Naive B cell (primary cell): ENCODE data around the gene YBX1. TPM values are rescaled to one million over a fixed set of nuclear protein-coding genes. Genes with fewer than 3 reads are reported as not detected.
"Not testable (repeated sequence)": the region's sequence is repeated elsewhere in the genome, so short reads cannot be mapped to it uniquely, and the experiment has no call there.

Experiments
- ATAC-seq, 2 donors: fragments of 150-1000 bp; cut with Tn5 transposase; 2 replicates each; pipeline ENCODE4 v1.10.0; 2021; ENCODE audit warnings: low read depth in 2 of 2, mild to moderate bottlenecking in 2 of 2, moderate library complexity in 2 of 2
- DNase-seq: peaks from one replicate; pipeline ENCODE4 v3.0.0; 2022
- H3K27ac Mint-ChIP-seq, 6 donors: one replicate each; pipeline ENCODE4 v1.8.0; 2020 to 2022; ENCODE audit warnings: mild to moderate bottlenecking in 6 of 6, mixed read lengths in 6 of 6, moderate library complexity in 5 of 6, inconsistent platforms in 2 of 6
- H3K27me3 Mint-ChIP-seq, 3 donors: one replicate each; pipeline ENCODE4 v1.8.0; 2021 to 2022; ENCODE audit warnings: mixed read lengths in 3 of 3, mild to moderate bottlenecking in 1 of 3
- H3K36me3 Mint-ChIP-seq, 2 donors: one replicate each; pipeline ENCODE4 v1.8.0; 2020 to 2022; ENCODE audit warnings: mixed read lengths in 2 of 2, inconsistent platforms in 1 of 2, mild to moderate bottlenecking in 1 of 2
- H3K4me1 Mint-ChIP-seq, 3 donors: one replicate each; pipeline ENCODE4 v1.8.0; 2020 to 2022; ENCODE audit warnings: mixed read lengths in 3 of 3, inconsistent platforms in 1 of 3, mild to moderate bottlenecking in 1 of 3, moderate library complexity in 1 of 3
- H3K4me3 Mint-ChIP-seq, 8 donors: one replicate each; pipeline ENCODE4 v1.8.0; 2020 to 2022; ENCODE audit warnings: mild to moderate bottlenecking in 8 of 8, mixed read lengths in 8 of 8, moderate library complexity in 8 of 8, inconsistent platforms in 2 of 8
- H3K9me3 Mint-ChIP-seq, 7 donors: one replicate each; pipeline ENCODE4 v1.8.0; 2020 to 2022; ENCODE audit warnings: mixed read lengths in 7 of 7, mild to moderate bottlenecking in 5 of 7, inconsistent platforms in 2 of 7, moderate library complexity in 1 of 7
- polyA plus RNA-seq, 6 donors: library from polyadenylated mRNA; unstranded; fragments of 300-500 nt; fragmentation: Illumina TruSeq; gene quantifications; one replicate each; pipeline ENCODE4 v1.2.3, GENCODE V29; 2021; ENCODE audit warnings: low read depth in 6 of 6

YBX1 gene
- polyA plus RNA-seq, 6 donors from 2014 or later: 88.9 to 117 (median 110) TPM

GRCh38 chr1:42692911-42693310 is 10.7 kb downstream of the YBX1 start:
- Mint-ChIP-seq H3K36me3 (peaks cover 8 to 19% of the 10 kb centered on the region in 2 donors), H3K4me1 (peaks cover 42 to 60% (median 58%) of the 10 kb centered on the region in 3 donors), H3K27me3 (no peaks in the 10 kb centered on the region), H3K4me3 (no peak overlapping the region), H3K9me3 (no peaks in the 10 kb centered on the region), H3K27ac (peak overlapping the region in 5 of 6 donors; percentile 3 to 77 (median 62))
- DNase-seq (no peak), ATAC-seq (no peak)

GRCh38 chr1:42698081-42698813 is 16.0 kb downstream of the YBX1 start:
- DNase-seq: no peak
- Mint-ChIP-seq H3K4me3 (no peak overlapping the region), H3K9me3 (no peaks in the 10 kb centered on the region), H3K27ac (peak overlapping the region in 3 of 6 donors; percentile 10 to 72 (median 44)), H3K4me1 (peaks cover 8 to 34% (median 20%) of the 10 kb centered on the region in 3 donors), H3K36me3 (peaks cover 27 to 34% of the 10 kb centered on the region in 2 donors), H3K27me3 (no peaks in the 10 kb centered on the region)
- no peak for ATAC-seq

- ATAC-seq (no peak), DNase-seq (no peak)
- H3K36me3 Mint-ChIP-seq: peaks cover 44 to 45% of the 10 kb centered on the region in 2 donors
- H3K4me1 Mint-ChIP-seq: peaks cover 2 to 26% (median 18%) of the 10 kb centered on the region in 3 donors
- no peaks in the 10 kb centered on the region for H3K9me3 Mint-ChIP-seq
- H3K27me3 Mint-ChIP-seq: no peaks in the 10 kb centered on the region
- peak overlapping the region in 3 of 6 donors; percentile 52 to 78 (median 72) for H3K27ac Mint-ChIP-seq
- no peak overlapping the region for H3K4me3 Mint-ChIP-seq
Observed at GRCh38 chr1:42700006-42700405, 17.8 kb downstream of the YBX1 start.

GRCh38 chr1:42703888-42704464 is 21.8 kb downstream of the YBX1 start:
- ATAC-seq (no peak), DNase-seq (no peak)
- H3K9me3 Mint-ChIP-seq: peaks cover 0 to 8% (median 0%) of the 10 kb centered on the region in 7 donors
- peak overlapping the region in 1 of 8 donors; percentile 34 for H3K4me3 Mint-ChIP-seq
- peaks cover 3 to 8% (median 7%) of the 10 kb centered on the region in 3 donors for H3K4me1 Mint-ChIP-seq
- peak overlapping the region in 5 of 6 donors; percentile 15 to 75 (median 48) for H3K27ac Mint-ChIP-seq
- no peaks in the 10 kb centered on the region for H3K27me3 Mint-ChIP-seq
- peaks cover 42 to 43% of the 10 kb centered on the region in 2 donors for H3K36me3 Mint-ChIP-seq

GRCh38 chr1:42712808-42713207 is 30.6 kb downstream of the YBX1 start:
- DNase-seq, ATAC-seq, H3K4me3 Mint-ChIP-seq, H3K27me3 Mint-ChIP-seq: not testable (repeated sequence)
- Mint-ChIP-seq H3K4me1 (peaks cover 8 to 19% (median 14%) of the 10 kb centered on the region in 3 donors), H3K27ac (peak overlapping the region in 5 of 6 donors; percentile 22 to 69 (median 46)), H3K9me3 (peaks cover 9 to 35% (median 28%) of the 10 kb centered on the region in 7 donors), H3K36me3 (peaks cover 52 to 63% of the 10 kb centered on the region in 2 donors)

- H3K36me3 Mint-ChIP-seq: peaks cover 48 to 68% of the 10 kb centered on the region in 2 donors
- DNase-seq (no peak), ATAC-seq (no peak)
- peaks cover 9 to 35% (median 26%) of the 10 kb centered on the region in 7 donors for H3K9me3 Mint-ChIP-seq
- H3K4me3 Mint-ChIP-seq: no peak overlapping the region
- H3K27ac Mint-ChIP-seq: peak overlapping the region in 4 of 6 donors; percentile 20 to 82 (median 52)
- H3K4me1 Mint-ChIP-seq: peaks cover 8 to 20% (median 12%) of the 10 kb centered on the region in 3 donors
- no peaks in the 10 kb centered on the region for H3K27me3 Mint-ChIP-seq
Observed at GRCh38 chr1:42713293-42713692, 31.1 kb downstream of the YBX1 start.

GRCh38 chr1:42714441-42714840 is 32.2 kb downstream of the YBX1 start:
- peaks cover 8 to 23% (median 11%) of the 10 kb centered on the region in 3 donors for H3K4me1 Mint-ChIP-seq
- peaks cover 45 to 73% of the 10 kb centered on the region in 2 donors for H3K36me3 Mint-ChIP-seq
- ATAC-seq, H3K27me3 Mint-ChIP-seq, H3K4me3 Mint-ChIP-seq, H3K27ac Mint-ChIP-seq, DNase-seq: not testable (repeated sequence)
- peaks cover 9 to 35% (median 26%) of the 10 kb centered on the region in 7 donors for H3K9me3 Mint-ChIP-seq

- Mint-ChIP-seq H3K27ac (no peak overlapping the region), H3K36me3 (peaks cover 8 to 27% of the 10 kb centered on the region in 2 donors), H3K27me3 (no peaks in the 10 kb centered on the region), H3K4me1 (peaks cover 0 to 16% (median 0%) of the 10 kb centered on the region in 3 donors), H3K4me3 (no peak overlapping the region), H3K9me3 (peaks cover 0 to 5% (median 0%) of the 10 kb centered on the region in 7 donors)
- no peak for DNase-seq
- no peak for ATAC-seq
Observed at GRCh38 chr1:42720868-42721267, 38.6 kb downstream of the YBX1 start.

- Mint-ChIP-seq H3K36me3 (peaks cover 7 to 17% of the 10 kb centered on the region in 2 donors), H3K27ac (peak overlapping the region in 1 of 6 donors; percentile 60), H3K4me3 (no peak overlapping the region), H3K27me3 (no peaks in the 10 kb centered on the region), H3K9me3 (no peaks in the 10 kb centered on the region), H3K4me1 (peaks cover 0 to 10% (median 0%) of the 10 kb centered on the region in 3 donors)
- ATAC-seq (no peak), DNase-seq (no peak)
Observed at GRCh38 chr1:42721926-42722325, 39.7 kb downstream of the YBX1 start.

GRCh38 chr1:42722403-42722802 is 40.2 kb downstream of the YBX1 start:
- not testable (repeated sequence) for H3K4me3 Mint-ChIP-seq, DNase-seq, H3K27ac Mint-ChIP-seq, ATAC-seq, H3K4me1 Mint-ChIP-seq, H3K27me3 Mint-ChIP-seq, H3K9me3 Mint-ChIP-seq
- H3K36me3 Mint-ChIP-seq: peaks cover 3 to 13% of the 10 kb centered on the region in 2 donors

GRCh38 chr1:42723511-42723910 is 41.3 kb downstream of the YBX1 start:
- Mint-ChIP-seq H3K27me3 (no peaks in the 10 kb centered on the region), H3K9me3 (no peaks in the 10 kb centered on the region), H3K4me1 (peaks cover 0 to under 1% (median 0%) of the 10 kb centered on the region in 3 donors), H3K27ac (no peak overlapping the region), H3K36me3 (peaks cover 0 to 3% of the 10 kb centered on the region in 2 donors), H3K4me3 (no peak overlapping the region)
- DNase-seq: no peak
- no peak for ATAC-seq

- not testable (repeated sequence) for H3K9me3 Mint-ChIP-seq, H3K4me1 Mint-ChIP-seq, H3K4me3 Mint-ChIP-seq, H3K36me3 Mint-ChIP-seq, H3K27me3 Mint-ChIP-seq, DNase-seq, ATAC-seq
- peak overlapping the region in 1 of 6 donors; percentile 54 for H3K27ac Mint-ChIP-seq
Observed at GRCh38 chr1:42725820-42726219, 43.6 kb downstream of the YBX1 start.

GRCh38 chr1:42730002-42730401 is 47.8 kb downstream of the YBX1 start:
- H3K27me3 Mint-ChIP-seq: no peaks in the 10 kb centered on the region
- no peaks in the 10 kb centered on the region for H3K9me3 Mint-ChIP-seq
- H3K4me3 Mint-ChIP-seq: no peak overlapping the region
- H3K36me3 Mint-ChIP-seq: no peaks in the 10 kb centered on the region
- no peak for DNase-seq
- ATAC-seq: no peak
- peaks cover 0 to 4% (median 0%) of the 10 kb centered on the region in 3 donors for H3K4me1 Mint-ChIP-seq
- H3K27ac Mint-ChIP-seq: no peak overlapping the region

GRCh38 chr1:42730988-42731387 is 48.8 kb downstream of the YBX1 start:
- no peak overlapping the region for H3K27ac Mint-ChIP-seq
- H3K4me3 Mint-ChIP-seq: no peak overlapping the region
- DNase-seq: no peak
- peaks cover 0 to 4% (median 0%) of the 10 kb centered on the region in 3 donors for H3K4me1 Mint-ChIP-seq
- H3K36me3 Mint-ChIP-seq: no peaks in the 10 kb centered on the region
- ATAC-seq: peak in 1 of 2 donors; percentile 32
- H3K9me3 Mint-ChIP-seq: no peaks in the 10 kb centered on the region
- no peaks in the 10 kb centered on the region for H3K27me3 Mint-ChIP-seq
